HL-60/S4 treated with retinoic acid at 250 ng/mL for 4 days and 3 days (cell line): Measurements from ENCODE around the gene SDHD.

Source experiments
- in situ Hi-C: fragments of 300-500 bp; cut with MboI; formaldehyde crosslinking; loops from 2 replicates; pipeline ENCODE4 v1.7.0; 2022; ENCODE audit warnings: low sequenced_read_pairs

Gene SDHD

DNA sequence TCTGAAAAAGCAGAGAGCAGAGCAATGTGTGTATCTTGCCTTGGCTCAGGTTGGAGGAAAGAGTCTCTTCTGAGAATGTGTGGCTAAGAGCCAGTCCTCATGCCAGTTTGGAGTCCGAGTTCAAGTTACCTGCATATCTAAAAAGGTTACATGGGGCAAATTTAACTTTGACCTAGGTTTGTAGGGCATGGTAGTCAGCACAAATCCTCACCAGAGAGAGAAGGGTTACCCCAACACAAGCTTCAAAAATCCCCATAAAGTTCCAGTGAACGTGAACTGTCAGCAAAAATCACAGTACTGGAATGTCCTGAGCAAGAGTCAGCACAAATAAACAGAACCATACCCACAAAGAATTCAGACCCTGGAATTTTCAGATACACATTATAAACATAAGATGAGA lies 13.8 kb downstream of the SDHD start:
- in situ Hi-C loops: no loop called here

GRCh38 chr11:112103446-112103845 lies 16.8 kb downstream of the SDHD start:
- in situ Hi-C loops: no loop called here

GRCh38 chr11:112106070-112106469 lies 19.4 kb downstream of the SDHD start:
- in situ Hi-C loops: no loop called here

- in situ Hi-C loops: no loop called here
These were observed 27.1 kb downstream of the SDHD start for GRCh38 chr11:112113539-112114457.

DNA sequence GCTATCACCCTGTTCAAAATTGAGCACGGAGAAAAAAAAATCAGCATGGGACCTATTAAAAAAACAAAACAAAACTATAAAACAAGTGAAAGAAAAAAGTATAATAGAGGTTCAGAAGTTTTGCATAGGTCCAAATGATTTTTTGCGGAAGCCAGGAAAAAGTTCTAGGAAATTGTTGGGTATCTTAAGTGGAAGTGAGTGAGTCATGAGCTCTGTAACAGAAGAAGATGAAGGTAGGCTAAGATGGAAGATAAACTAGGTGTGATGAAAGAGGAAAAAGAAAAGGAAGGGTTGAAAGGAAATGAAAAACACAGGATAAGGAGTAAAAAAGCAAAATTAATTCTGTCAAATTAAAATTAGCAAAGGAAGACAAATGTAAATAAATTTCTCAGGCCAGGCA lies 27.8 kb downstream of the SDHD start:
- in situ Hi-C loops: no loop called here

- in situ Hi-C loops: no loop called here
These were observed 28.7 kb downstream of the SDHD start for GRCh38 chr11:112115386-112115785.

DNA sequence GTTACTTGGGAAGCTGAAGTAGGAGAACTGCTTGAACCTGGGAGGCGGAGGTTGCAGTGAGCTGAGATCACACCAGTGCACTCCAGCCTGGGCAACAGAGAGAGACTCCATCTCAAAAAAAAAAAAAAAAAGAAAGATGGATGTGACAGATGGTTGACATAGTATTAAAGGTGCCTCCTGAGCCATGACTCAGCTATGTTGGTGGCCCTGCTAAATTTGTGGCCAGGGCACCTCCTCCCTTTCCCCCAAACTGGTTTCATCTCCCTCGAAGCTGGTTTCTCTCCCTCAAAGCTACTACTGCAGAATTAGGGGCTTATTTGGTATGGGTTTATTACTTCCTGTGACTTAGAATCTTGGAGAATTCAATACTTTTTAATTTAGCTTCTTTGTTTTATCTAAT lies 31.5 kb downstream of the SDHD start:
- in situ Hi-C loops: no loop called here

GRCh38 chr11:112121981-112122615 lies 35.4 kb downstream of the SDHD start:
- in situ Hi-C loops: no loop called here

GRCh38 chr11:112123129-112123528 lies 36.5 kb downstream of the SDHD start:
- in situ Hi-C loops: no loop called here

DNA sequence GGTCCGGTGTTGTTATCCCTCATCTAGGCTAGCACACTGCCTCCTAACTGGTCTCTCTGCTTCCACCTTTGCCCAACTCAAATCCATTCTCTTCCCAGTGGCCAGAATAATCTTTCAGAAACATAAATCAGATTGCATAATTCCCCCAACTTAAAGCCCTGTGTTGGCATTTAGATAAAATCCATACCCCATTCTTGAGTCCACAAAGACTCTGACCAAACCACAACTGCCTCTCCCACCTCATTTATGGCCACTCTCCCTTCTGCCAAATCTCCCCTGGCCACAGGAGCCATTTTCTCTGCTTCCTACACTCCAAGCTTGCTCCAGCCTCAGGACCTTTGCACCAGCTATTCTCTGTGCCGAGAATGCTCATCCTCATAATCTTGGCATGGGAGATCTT lies 40.4 kb downstream of the SDHD start:
- in situ Hi-C loops: no loop called here

DNA sequence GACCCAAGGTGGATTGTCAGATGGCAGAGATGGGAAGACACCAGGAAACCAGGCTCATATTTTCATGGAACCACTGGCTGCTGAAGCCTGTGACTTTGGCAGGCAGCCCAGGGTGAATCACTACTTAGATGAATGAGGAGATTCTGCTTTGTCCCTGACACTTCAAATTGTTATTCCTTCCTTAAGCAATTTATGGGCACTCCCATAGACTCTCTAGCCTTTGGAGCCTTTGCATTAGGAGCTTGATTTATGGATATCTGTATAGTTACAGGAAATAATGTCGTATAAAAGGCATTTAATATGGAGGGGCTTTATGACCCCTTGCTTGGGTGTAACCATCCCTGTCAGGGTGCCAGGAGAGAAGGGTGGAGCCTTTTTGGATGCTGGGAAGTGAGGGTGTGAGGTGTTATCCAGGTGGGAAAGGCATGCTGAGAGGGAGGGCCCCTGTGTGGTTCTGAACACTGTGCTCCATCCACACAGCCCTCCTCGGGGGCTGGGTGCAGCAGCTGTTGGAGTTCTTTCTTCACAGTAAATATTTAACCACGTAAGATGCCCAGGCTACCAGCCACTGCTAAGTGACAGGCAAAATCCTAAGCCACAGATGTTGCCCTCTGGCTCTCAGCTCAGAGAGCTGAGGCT lies 41.9 kb downstream of the SDHD start:
- in situ Hi-C loops: no loop called here

DNA sequence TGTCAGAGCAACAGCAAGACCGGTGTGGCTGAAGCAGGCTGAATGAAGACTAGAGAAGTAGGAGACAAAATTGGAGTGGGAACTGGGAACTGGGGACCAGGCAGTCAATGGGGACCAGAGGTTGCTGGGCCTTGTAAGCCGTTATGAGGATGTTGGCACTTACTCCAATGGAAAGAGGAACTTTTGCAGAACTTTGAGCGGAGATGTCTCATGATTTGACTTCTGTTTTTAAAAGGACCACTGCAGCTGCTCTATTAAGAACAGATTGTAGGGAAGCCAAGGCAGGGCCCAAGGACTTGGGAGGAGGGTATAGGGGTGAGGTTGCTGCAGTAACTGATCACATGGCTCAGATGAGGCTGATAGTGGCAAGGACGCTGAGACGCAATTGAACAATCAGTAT lies 43.0 kb downstream of the SDHD start:
- in situ Hi-C loops: no loop called here

- in situ Hi-C loops: no loop called here
These were observed 46.1 kb downstream of the SDHD start for GRCh38 chr11:112132737-112133136.

GRCh38 chr11:112134473-112134872 lies 47.8 kb downstream of the SDHD start:
- in situ Hi-C loops: no loop called here

GRCh38 chr11:112143597-112143996 lies 56.9 kb downstream of the SDHD start:
- in situ Hi-C loops: no loop called here
